HL-60 (cell line): ENCODE results near the gene SKIC8.

Experiments used
- DNase-seq, 2 experiments: peaks; one replicate each; pipeline ENCODE4 v3.0.0-alpha.2; 2010 to 2020; ENCODE audit warnings: low read depth in 1 of 2, low spot score in 1 of 2
- H3K27ac ChIP-seq: fragments of 250-450 bp; sonication (Bioruptor Pico); replicated peaks from 2 replicates; pipeline ENCODE4 v1.5.1; 2020; ENCODE audit warnings: mild to moderate bottlenecking, moderate library complexity
- H3K27me3 ChIP-seq: fragments of 250-450 bp; sonication (Bioruptor Pico); 2 replicates; pipeline ENCODE4 v1.5.1; 2021; ENCODE audit warnings: mild to moderate bottlenecking, moderate library complexity; ENCODE audit not compliant: insufficient read depth, poor library complexity, severe bottlenecking
- H3K4me3 ChIP-seq: replicated peaks from 2 replicates; pipeline ENCODE4 v1.5.1; 2011; ENCODE audit warnings: mild to moderate bottlenecking, control low read depth, low read length; ENCODE audit not compliant: insufficient read depth
- CTCF ChIP-seq: IDR thresholded peaks from one replicate; pipeline ENCODE4 v1.5.1; 2011; ENCODE audit warnings: low read length, control low read depth, inconsistent platforms; ENCODE audit not compliant: insufficient read depth
- GABPA ChIP-seq: IDR thresholded peaks from 2 replicates; pipeline ENCODE4 v1.6.1; 2012; ENCODE audit warnings: low read depth
- POLR2AphosphoS5 ChIP-seq: IDR thresholded peaks from 2 replicates; pipeline ENCODE4 v1.6.1; 2012; ENCODE audit warnings: low read depth
- REST ChIP-seq: IDR thresholded peaks from 2 replicates; pipeline ENCODE4 v1.6.1; 2012; ENCODE audit warnings: low read depth; ENCODE audit not compliant: insufficient replicate concordance
- SPI1 ChIP-seq: IDR thresholded peaks from 2 replicates; pipeline ENCODE4 v1.6.1; 2012; ENCODE audit warnings: low read depth, mild to moderate bottlenecking, borderline replicate concordance

The SKIC8 gene

GRCh38 chr15:78312536-78312935 lies 13.1 kb upstream of the SKIC8 start:
- H3K27me3 ChIP-seq = no peaks in the 10 kb centered on the region
- H3K27ac ChIP-seq = no peak overlapping the region
- TF ChIP-seq REST = no peak
- TF ChIP-seq POLR2AphosphoS5 = no peak
- no peak for TF ChIP-seq CTCF
- TF ChIP-seq SPI1 = no peak
- no peak for TF ChIP-seq GABPA
- H3K4me3 ChIP-seq = no peak overlapping the region
- no peak for DNase-seq

- H3K4me3 ChIP-seq = no peak overlapping the region
- TF ChIP-seq REST (no peak), CTCF (no peak), POLR2AphosphoS5 (no peak), SPI1 (no peak), GABPA (no peak)
- no peaks in the 10 kb centered on the region for H3K27me3 ChIP-seq
- no peak for DNase-seq
- H3K27ac ChIP-seq = no peak overlapping the region
Observed at GRCh38 chr15:78311292-78311691, 11.9 kb upstream of the SKIC8 start.

GRCh38 chr15:78308422-78309032 lies 9.1 kb upstream of the SKIC8 start:
- DNase-seq = peak; percentile 32 to 72
- H3K27ac ChIP-seq = no peak overlapping the region
- TF ChIP-seq GABPA (no peak), POLR2AphosphoS5 (no peak), CTCF (peak; percentile 93), SPI1 (no peak), REST (no peak)
- H3K4me3 ChIP-seq = no peak overlapping the region
- no peaks in the 10 kb centered on the region for H3K27me3 ChIP-seq
